IMR-90 (cell line): ENCODE data around the gene OTOGL. TPM values are rescaled to one million over a fixed set of nuclear protein-coding genes. Genes with fewer than 3 reads are reported as not detected.

Source experiments
- ATAC-seq: fragments of 200-7000 bp; cut with Tn5 transposase; 2 replicates; pipeline ENCODE4 v1.9.1; 2020; ENCODE audit warnings: low read depth, mild to moderate bottlenecking, moderate library complexity
- BruUV-seq: library from RNA; stranded (reverse); fragments of 400-500 nt; replicated peaks from 2 replicates; lab custom pipeline; 2021; lab: Mats Ljungman, UMichigan
- CTCF ChIA-PET: fragments of 300-600 bp; formaldehyde crosslinking; extraction: SDS; loops from one replicate; lab custom pipeline; 2021; ENCODE audit warnings: antibody characterized with exemption; lab: Yijun Ruan, JAX
- POLR2A ChIA-PET: fragments of 300-600 bp; sonication (Branson Sonifier 250); formaldehyde crosslinking; loops from one replicate; lab custom pipeline; 2022; ENCODE audit warnings: antibody characterized with exemption; ENCODE audit not compliant: unreplicated experiment; lab: Charles Lee
- DNase-seq: peaks from one replicate; pipeline ENCODE4 v3.0.0; 2013
- H2AFZ ChIP-seq: replicated peaks from 2 replicates; pipeline ENCODE3; 2013; ENCODE audit warnings: low read length, mild to moderate bottlenecking; ENCODE audit not compliant: poor library complexity
- H2AK5ac ChIP-seq: 2 replicates; pipeline ENCODE4 v1.6.1; 2013; ENCODE audit warnings: low read depth, low read length, inconsistent platforms
- H2AK9ac ChIP-seq: replicated peaks from 2 replicates; pipeline ENCODE3; 2013; ENCODE audit warnings: mild to moderate bottlenecking, low read depth, low read length, moderate library complexity; ENCODE audit not compliant: poor library complexity
- H2BK120ac ChIP-seq: 2 replicates; pipeline ENCODE4 v1.6.1; 2013; ENCODE audit warnings: low read depth, low read length, inconsistent platforms
- H2BK15ac ChIP-seq: 3 replicates; pipeline ENCODE4 v1.6.1; 2013; ENCODE audit warnings: low read depth, low read length, inconsistent platforms
- H2BK20ac ChIP-seq: 2 replicates; pipeline ENCODE4 v1.6.1; 2013; ENCODE audit warnings: low read depth, mild to moderate bottlenecking, inconsistent platforms, low read length, moderate library complexity
- H2BK5ac ChIP-seq: 2 replicates; pipeline ENCODE4 v1.6.1; 2013; ENCODE audit warnings: mild to moderate bottlenecking, low read depth, low read length, inconsistent platforms; ENCODE audit not compliant: poor library complexity, severe bottlenecking
- H3K14ac ChIP-seq: replicated peaks from 2 replicates; pipeline ENCODE4 v1.6.1; 2013; ENCODE audit warnings: low read depth, low read length, inconsistent platforms
- H3K18ac ChIP-seq: 2 replicates; pipeline ENCODE4 v1.6.1; 2013; ENCODE audit warnings: low read depth, low read length, control low read depth
- H3K23ac ChIP-seq: 2 replicates; pipeline ENCODE4 v1.6.1; 2013; ENCODE audit warnings: low read depth, low read length, inconsistent platforms
- H3K27ac ChIP-seq: 2 replicates; pipeline ENCODE4 v1.5.1; 2013; ENCODE audit warnings: mild to moderate bottlenecking, control low read depth, low read length; ENCODE audit not compliant: insufficient read depth
- H3K27me3 ChIP-seq: 2 replicates; pipeline ENCODE4 v1.6.1; 2013; ENCODE audit warnings: low read length; ENCODE audit not compliant: control insufficient read depth, insufficient read depth
- H3K36me3 ChIP-seq: 2 replicates; pipeline ENCODE4 v1.6.1; 2013; ENCODE audit warnings: low read length, mixed read lengths; ENCODE audit not compliant: control insufficient read depth, insufficient read depth
- H3K4ac ChIP-seq: 2 replicates; pipeline ENCODE4 v1.6.1; 2013; ENCODE audit warnings: low read depth, low read length, inconsistent platforms
- H3K4me1 ChIP-seq: 2 replicates; pipeline ENCODE4 v1.6.1; 2013; ENCODE audit warnings: low read length, mixed read lengths; ENCODE audit not compliant: control insufficient read depth, insufficient read depth
- H3K4me2 ChIP-seq: 2 replicates; pipeline ENCODE4 v1.6.1; 2013; ENCODE audit warnings: low read depth, mild to moderate bottlenecking, control low read depth, low read length, moderate library complexity
- H3K4me3 ChIP-seq: 2 replicates; pipeline ENCODE4 v1.5.1; 2013; ENCODE audit warnings: low read depth, mild to moderate bottlenecking, control low read depth, low read length, moderate library complexity; ENCODE audit not compliant: insufficient read depth
- H3K56ac ChIP-seq: 2 replicates; pipeline ENCODE4 v1.6.1; 2013; ENCODE audit warnings: low read length, inconsistent platforms; ENCODE audit not compliant: insufficient read depth; ENCODE audit errors: extremely low read depth
- H3K79me1 ChIP-seq, 2 experiments: 2 replicates each; pipeline ENCODE4 v1.6.1; 2013; ENCODE audit warnings: low read length in 2 of 2, inconsistent platforms in 1 of 2, low read depth in 1 of 2
- H3K9ac ChIP-seq: 2 replicates; pipeline ENCODE4 v1.6.1; 2013; ENCODE audit warnings: low read depth, low read length, control low read depth
- H3K9me1 ChIP-seq: 2 replicates; pipeline ENCODE4 v1.6.1; 2013; ENCODE audit warnings: low read length, inconsistent platforms; ENCODE audit not compliant: insufficient read depth
- H3K9me3 ChIP-seq: 2 replicates; pipeline ENCODE4 v1.6.1; 2013; ENCODE audit warnings: low read length; ENCODE audit not compliant: control insufficient read depth, insufficient read depth
- H4K20me1 ChIP-seq: 2 replicates; pipeline ENCODE4 v1.6.1; 2013; ENCODE audit warnings: low read length, inconsistent platforms; ENCODE audit not compliant: insufficient read depth
- H4K5ac ChIP-seq: 2 replicates; pipeline ENCODE4 v1.6.1; 2013; ENCODE audit warnings: mild to moderate bottlenecking, low read depth, low read length, control low read depth
- H4K8ac ChIP-seq, 2 experiments: 2 replicates each; pipeline ENCODE4 v1.6.1; 2013; ENCODE audit warnings: low read depth in 2 of 2, low read length in 2 of 2, control low read depth in 1 of 2, inconsistent platforms in 1 of 2
- H4K91ac ChIP-seq: 2 replicates; pipeline ENCODE4 v1.6.1; 2013; ENCODE audit warnings: low read depth, low read length, inconsistent platforms; ENCODE audit not compliant: insufficient read depth
- BHLHE40 ChIP-seq: fragments of 150-350 bp; IDR thresholded peaks from 2 replicates; pipeline ENCODE4 v1.6.1; 2016; ENCODE audit warnings: mild to moderate bottlenecking, low read depth, low read length
- CEBPB ChIP-seq: IDR thresholded peaks from 2 replicates; pipeline ENCODE4 v1.6.1; 2012; ENCODE audit warnings: low read depth, low read length, improper control_type of control experiment
- CHD1 ChIP-seq: IDR thresholded peaks from 2 replicates; pipeline ENCODE4 v1.6.1; 2012; ENCODE audit warnings: low read depth, low read length, improper control_type of control experiment
- FOS ChIP-seq: fragments of 150-350 bp; IDR thresholded peaks from 2 replicates; pipeline ENCODE4 v1.6.1; 2016; ENCODE audit warnings: low read depth, low read length
- MAFK ChIP-seq: IDR thresholded peaks from 2 replicates; pipeline ENCODE4 v1.6.1; 2012; ENCODE audit warnings: low read depth, low read length, improper control_type of control experiment
- MAZ ChIP-seq: IDR thresholded peaks from 2 replicates; pipeline ENCODE4 v1.6.1; 2012; ENCODE audit warnings: low read depth, mild to moderate bottlenecking, low read length, improper control_type of control experiment, moderate library complexity, borderline replicate concordance
- MXI1 ChIP-seq: IDR thresholded peaks from 2 replicates; pipeline ENCODE4 v1.6.1; 2012; ENCODE audit warnings: low read depth, mild to moderate bottlenecking, low read length, moderate library complexity, borderline replicate concordance
- NFE2L2 ChIP-seq: fragments of 150-350 bp; IDR thresholded peaks from 2 replicates; pipeline ENCODE4 v1.6.1; 2016; ENCODE audit warnings: low read depth, mild to moderate bottlenecking, low read length
- POLR2A ChIP-seq: IDR thresholded peaks from 2 replicates; pipeline ENCODE4 v1.6.1; 2012; ENCODE audit warnings: mild to moderate bottlenecking, low read depth, low read length
- RAD21 ChIP-seq: IDR thresholded peaks from 2 replicates; pipeline ENCODE4 v1.6.1; 2012; ENCODE audit warnings: low read length, improper control_type of control experiment
- RCOR1 ChIP-seq: IDR thresholded peaks from 2 replicates; pipeline ENCODE4 v1.6.1; 2012; ENCODE audit warnings: mild to moderate bottlenecking, low read length, improper control_type of control experiment; ENCODE audit not compliant: insufficient replicate concordance
- RFX5 ChIP-seq: IDR thresholded peaks from 2 replicates; pipeline ENCODE4 v1.8.0; 2012; ENCODE audit warnings: low read depth, mild to moderate bottlenecking, low read length, moderate library complexity
- SMC3 ChIP-seq: fragments of 150-350 bp; IDR thresholded peaks from 2 replicates; pipeline ENCODE4 v1.6.1; 2016; ENCODE audit warnings: low read depth, mild to moderate bottlenecking, antibody characterized with exemption, low read length, moderate library complexity
- dilution Hi-C: fragments of 300-500 bp; cut with HindIII; formaldehyde crosslinking; loops from one replicate; pipeline ENCODE4 v1.14.3; 2018; ENCODE audit warnings: low sequenced_read_pairs; ENCODE audit not compliant: unreplicated experiment
- in situ Hi-C: fragments of 300-500 bp; cut with MboI; formaldehyde crosslinking; loops from 3 replicates; pipeline ENCODE4 v1.14.3; 2019; ENCODE audit warnings: low sequenced_read_pairs, inconsistent platforms, mixed read lengths
- intact Hi-C: fragments of 100-400 bp; cut with micrococcal nuclease; formaldehyde crosslinking; loops from 2 replicates; pipeline ENCODE4 v1.10.0; 2022
- polyA plus RNA-seq, 3 experiments: library from polyadenylated mRNA; depleted of rRNA; stranded (reverse); fragments of >200 nt; gene quantifications; 2 replicates each; pipeline ENCODE4 v1.2.3, GENCODE V29; 2012; ENCODE audit warnings: low replicate concordance in 1 of 3
- total RNA-seq: library from RNA; depleted of rRNA; stranded (reverse); fragments of >200 nt; gene quantifications from 2 replicates; pipeline ENCODE4 v1.2.3, GENCODE V29; 2012
- TF ChIP-seq, protein P1 (sequence below): fragments of 150-350 bp; IDR thresholded peaks from 2 replicates; pipeline ENCODE4 v1.6.1; 2017; ENCODE audit warnings: mild to moderate bottlenecking, antibody characterized with exemption, low read length, low read depth
- TF ChIP-seq, protein P2 (sequence below): fragments of 150-350 bp; IDR thresholded peaks from 2 replicates; pipeline ENCODE4 v1.6.1; 2016; ENCODE audit warnings: low read depth, mild to moderate bottlenecking, low read length, moderate library complexity, borderline replicate concordance
- TF ChIP-seq, protein P3 (sequence below): conservative IDR thresholded peaks from 2 replicates; pipeline ENCODE4 v1.5.1; 2012; ENCODE audit warnings: mild to moderate bottlenecking, low read depth, low read length, improper control_type of control experiment

The OTOGL gene
- total and polyA plus RNA-seq, 2 of the 4 experiments (the other 2 are of a cell fraction) = 0.10 to 0.18 TPM

DNA sequence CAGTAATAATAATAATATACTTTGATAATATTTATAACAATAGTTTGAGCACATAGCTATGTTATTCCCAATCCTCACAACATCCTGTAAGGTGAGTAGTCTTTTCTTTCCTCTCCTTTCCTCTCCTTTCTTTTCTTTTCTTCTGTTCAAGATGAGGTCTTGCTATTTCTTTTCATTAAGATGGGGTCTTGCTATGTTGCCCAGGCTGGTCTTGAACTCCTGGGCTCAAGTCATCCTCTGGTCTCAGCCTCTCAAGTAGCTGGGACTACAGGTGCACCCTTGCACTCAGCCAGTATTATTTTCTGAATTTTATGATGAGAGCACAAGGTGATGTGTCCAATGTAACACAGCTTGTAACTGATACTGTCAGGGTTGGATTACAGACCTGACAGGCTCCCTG, 134.6 kb downstream of the OTOGL start:
- dilution Hi-C loops (no loop called here), intact Hi-C loops (no loop called here), in situ Hi-C loops (no loop called here)
- Histone ChIP-seq H2BK20ac (no peak overlapping the region), H2BK15ac (no peak overlapping the region), H2BK120ac (no peak overlapping the region), H4K5ac (no peak overlapping the region), H3K4ac (no peak overlapping the region), H3K18ac (no peak overlapping the region), H2AK9ac (no peak overlapping the region), H3K27ac (no peak overlapping the region), H3K4me3 (no peak overlapping the region), H3K9me1 (no peaks in the 10 kb centered on the region; the same call in 1 of the 2 replicates), H2BK5ac (no peak overlapping the region), H2AFZ (no peak overlapping the region), H3K4me1 (no peaks in the 10 kb centered on the region), H3K23ac (no peak overlapping the region), H4K91ac (no peak overlapping the region), H3K9ac (no peak overlapping the region), H3K4me2 (no peak overlapping the region), H3K56ac (no peak overlapping the region), H3K14ac (no peak overlapping the region), H2AK5ac (no peak overlapping the region), H3K79me1 (no peaks in the 10 kb centered on the region), H4K20me1 (no peaks in the 10 kb centered on the region), H4K8ac (no peak overlapping the region), H3K27me3 (no peaks in the 10 kb centered on the region), H3K9me3 (no peaks in the 10 kb centered on the region), H3K36me3 (no peaks in the 10 kb centered on the region)
- TF ChIP-seq FOS (no peak), CHD1 (no peak), POLR2A (no peak), RAD21 (no peak), NFE2L2 (no peak), SMC3 (no peak), BHLHE40 (no peak), CEBPB (no peak), MAFK (no peak), RCOR1 (no peak), MAZ (no peak), RFX5 (no peak), MXI1 (no peak)
- TF ChIP-seq, protein P1, sequence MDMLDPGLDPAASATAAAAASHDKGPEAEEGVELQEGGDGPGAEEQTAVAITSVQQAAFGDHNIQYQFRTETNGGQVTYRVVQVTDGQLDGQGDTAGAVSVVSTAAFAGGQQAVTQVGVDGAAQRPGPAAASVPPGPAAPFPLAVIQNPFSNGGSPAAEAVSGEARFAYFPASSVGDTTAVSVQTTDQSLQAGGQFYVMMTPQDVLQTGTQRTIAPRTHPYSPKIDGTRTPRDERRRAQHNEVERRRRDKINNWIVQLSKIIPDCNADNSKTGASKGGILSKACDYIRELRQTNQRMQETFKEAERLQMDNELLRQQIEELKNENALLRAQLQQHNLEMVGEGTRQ = no peak
- TF ChIP-seq, protein P2, sequence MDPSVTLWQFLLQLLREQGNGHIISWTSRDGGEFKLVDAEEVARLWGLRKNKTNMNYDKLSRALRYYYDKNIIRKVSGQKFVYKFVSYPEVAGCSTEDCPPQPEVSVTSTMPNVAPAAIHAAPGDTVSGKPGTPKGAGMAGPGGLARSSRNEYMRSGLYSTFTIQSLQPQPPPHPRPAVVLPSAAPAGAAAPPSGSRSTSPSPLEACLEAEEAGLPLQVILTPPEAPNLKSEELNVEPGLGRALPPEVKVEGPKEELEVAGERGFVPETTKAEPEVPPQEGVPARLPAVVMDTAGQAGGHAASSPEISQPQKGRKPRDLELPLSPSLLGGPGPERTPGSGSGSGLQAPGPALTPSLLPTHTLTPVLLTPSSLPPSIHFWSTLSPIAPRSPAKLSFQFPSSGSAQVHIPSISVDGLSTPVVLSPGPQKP = no peak
- TF ChIP-seq, protein P3, sequence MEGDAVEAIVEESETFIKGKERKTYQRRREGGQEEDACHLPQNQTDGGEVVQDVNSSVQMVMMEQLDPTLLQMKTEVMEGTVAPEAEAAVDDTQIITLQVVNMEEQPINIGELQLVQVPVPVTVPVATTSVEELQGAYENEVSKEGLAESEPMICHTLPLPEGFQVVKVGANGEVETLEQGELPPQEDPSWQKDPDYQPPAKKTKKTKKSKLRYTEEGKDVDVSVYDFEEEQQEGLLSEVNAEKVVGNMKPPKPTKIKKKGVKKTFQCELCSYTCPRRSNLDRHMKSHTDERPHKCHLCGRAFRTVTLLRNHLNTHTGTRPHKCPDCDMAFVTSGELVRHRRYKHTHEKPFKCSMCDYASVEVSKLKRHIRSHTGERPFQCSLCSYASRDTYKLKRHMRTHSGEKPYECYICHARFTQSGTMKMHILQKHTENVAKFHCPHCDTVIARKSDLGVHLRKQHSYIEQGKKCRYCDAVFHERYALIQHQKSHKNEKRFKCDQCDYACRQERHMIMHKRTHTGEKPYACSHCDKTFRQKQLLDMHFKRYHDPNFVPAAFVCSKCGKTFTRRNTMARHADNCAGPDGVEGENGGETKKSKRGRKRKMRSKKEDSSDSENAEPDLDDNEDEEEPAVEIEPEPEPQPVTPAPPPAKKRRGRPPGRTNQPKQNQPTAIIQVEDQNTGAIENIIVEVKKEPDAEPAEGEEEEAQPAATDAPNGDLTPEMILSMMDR = no peak
- DNase-seq = no peak
- no TSS peak for BruUV-seq
- CTCF ChIA-PET = no interaction called here
- no peak for ATAC-seq
- POLR2A ChIA-PET = no interaction called here
